ENCODE measurements around the gene RERG. TPM values are rescaled to one million over a fixed set of nuclear protein-coding genes. Genes with fewer than 3 reads are reported as not detected.

RERG gene
- total and polyA plus RNA-seq, 2 donors (not counting 3 experiments of a cell fraction or from before 2014, with no cell fraction given) = not detected

DNA sequence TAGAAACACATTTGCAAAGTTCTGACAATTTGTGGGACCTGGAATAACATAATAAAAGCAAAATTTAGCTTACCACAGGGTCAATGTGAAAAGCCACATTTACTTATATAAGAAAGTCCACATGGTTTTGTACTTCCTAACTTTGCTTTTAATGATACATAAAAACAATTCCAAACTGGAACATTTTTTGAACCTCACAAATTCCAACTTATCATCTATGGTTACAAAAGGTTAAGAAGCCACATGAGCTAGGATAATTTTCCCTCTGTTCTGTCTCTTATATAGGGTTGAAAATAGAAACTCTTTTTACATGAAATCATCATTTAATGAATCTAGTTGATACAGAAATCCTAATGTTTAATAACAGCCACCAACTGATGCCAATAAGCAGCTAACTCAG is 8.9 kb upstream of the RERG start:
- Histone ChIP-seq H3K79me2 (ENCODE audit: control insufficient read depth, insufficient read depth, low read length) (no peaks in the 10 kb centered on the region), H3K9ac (replicated peaks; ENCODE audit: extremely low read depth, insufficient read depth, low read length) (no peak overlapping the region), H2AFZ (ENCODE audit: low read depth, low read length) (no peak overlapping the region), H3K4me1 (ENCODE audit: control insufficient read depth, extremely low read depth, insufficient read depth, low read length) (no peaks in the 10 kb centered on the region), H3K27ac (ENCODE audit: insufficient read depth, low read depth, low read length) (no peak overlapping the region), H3K36me3 (ENCODE audit: control insufficient read depth in 2 of 2, extremely low read depth in 1 of 2, insufficient read depth in 2 of 2, low read length in 2 of 2) (no peaks in the 10 kb centered on the region), H4K20me1 (replicated peaks; ENCODE audit: control insufficient read depth, extremely low read depth, insufficient read depth, low read length) (no peaks in the 10 kb centered on the region), H3K27me3 (ENCODE audit: control insufficient read depth in 2 of 2, insufficient read depth in 2 of 2, low read length in 2 of 2) (peaks cover 9 to 14% of the 10 kb centered on the region in 2 experiments), H3K9me3 (replicated peaks; ENCODE audit: control insufficient read depth, insufficient read depth, low read length) (no peaks in the 10 kb centered on the region), H3K4me3 (replicated peaks in 1 of 3; ENCODE audit: insufficient read depth in 1 of 3, low read depth in 1 of 3, low read length in 3 of 3) (no peak overlapping the region), H3K9me1 (replicated peaks; ENCODE audit: control insufficient read depth, extremely low read depth, insufficient read depth, low read length) (no peaks in the 10 kb centered on the region), H3K4me2 (ENCODE audit: insufficient read depth, low read length) (no peak overlapping the region)
- POLR2A ChIA-PET = no interaction called here
- FAIRE-seq (no peak), DNase-seq (ENCODE audit: low read depth, low spot score) (no peak)
- TF ChIP-seq POLR2AphosphoS5 (IDR thresholded peaks at IDR 0.05; ENCODE audit: insufficient read depth, low read depth, low read length) (no peak), EZH2 (IDR thresholded peaks at IDR 0.05; ENCODE audit: borderline replicate concordance, low read depth, low read length, severe bottlenecking) (no peak), FOS (IDR thresholded peaks at IDR 0.05; ENCODE audit: borderline replicate concordance, insufficient read depth, low read length) (no peak), GATA2 (IDR thresholded peaks at IDR 0.05; ENCODE audit: insufficient read depth, insufficient read length, low read depth, low read length) (no peak), POLR2A (IDR thresholded peaks at IDR 0.05; ENCODE audit: low read depth, low read length) (no peak), MYC (IDR thresholded peaks at IDR 0.05; ENCODE audit: low read depth, low read length) (no peak), JUN (IDR thresholded peaks at IDR 0.05; ENCODE audit: borderline replicate concordance, insufficient read depth, insufficient read length, low read depth) (no peak)
- TF ChIP-seq, protein P1, sequence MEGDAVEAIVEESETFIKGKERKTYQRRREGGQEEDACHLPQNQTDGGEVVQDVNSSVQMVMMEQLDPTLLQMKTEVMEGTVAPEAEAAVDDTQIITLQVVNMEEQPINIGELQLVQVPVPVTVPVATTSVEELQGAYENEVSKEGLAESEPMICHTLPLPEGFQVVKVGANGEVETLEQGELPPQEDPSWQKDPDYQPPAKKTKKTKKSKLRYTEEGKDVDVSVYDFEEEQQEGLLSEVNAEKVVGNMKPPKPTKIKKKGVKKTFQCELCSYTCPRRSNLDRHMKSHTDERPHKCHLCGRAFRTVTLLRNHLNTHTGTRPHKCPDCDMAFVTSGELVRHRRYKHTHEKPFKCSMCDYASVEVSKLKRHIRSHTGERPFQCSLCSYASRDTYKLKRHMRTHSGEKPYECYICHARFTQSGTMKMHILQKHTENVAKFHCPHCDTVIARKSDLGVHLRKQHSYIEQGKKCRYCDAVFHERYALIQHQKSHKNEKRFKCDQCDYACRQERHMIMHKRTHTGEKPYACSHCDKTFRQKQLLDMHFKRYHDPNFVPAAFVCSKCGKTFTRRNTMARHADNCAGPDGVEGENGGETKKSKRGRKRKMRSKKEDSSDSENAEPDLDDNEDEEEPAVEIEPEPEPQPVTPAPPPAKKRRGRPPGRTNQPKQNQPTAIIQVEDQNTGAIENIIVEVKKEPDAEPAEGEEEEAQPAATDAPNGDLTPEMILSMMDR (IDR thresholded peaks at IDR 0.05; ENCODE audit: extremely low read depth in 1 of 2, insufficient read depth in 1 of 2, low read depth in 1 of 2, low read length in 2 of 2) = no peak
- TF ChIP-seq, protein P2, sequence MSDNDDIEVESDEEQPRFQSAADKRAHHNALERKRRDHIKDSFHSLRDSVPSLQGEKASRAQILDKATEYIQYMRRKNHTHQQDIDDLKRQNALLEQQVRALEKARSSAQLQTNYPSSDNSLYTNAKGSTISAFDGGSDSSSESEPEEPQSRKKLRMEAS (IDR thresholded peaks at IDR 0.05; ENCODE audit: insufficient read depth, insufficient read length) = no peak
- intact Hi-C loops (cut with micrococcal nuclease) = no loop called here
- CTCF ChIA-PET = interaction anchor here (0.9 to 3.2 kb wide), 4 partner anchors 9 to 293 kb away, joined by 3 to 37 read pairs (median 6); partner anchors contain the start of gene RERG
- dilution Hi-C loops (cut with MboI; ENCODE audit: extremely low pct_ligation_motif_present, low sequenced_read_pairs) = no loop called here
- no TSS peak for BruUV-seq (replicated peaks)
